GM12878 (cell line): ENCODE results near the gene EPGN. TPM values are rescaled to one million over a fixed set of nuclear protein-coding genes. Genes with fewer than 3 reads are reported as not detected.

Source experiments
- ATAC-seq: fragments of 200-7000 bp; cut with Tn5 transposase; 3 replicates; pipeline ENCODE4 v1.9.1; 2020; ENCODE audit warnings: mild to moderate bottlenecking, moderate library complexity
- BruUV-seq: library from RNA; stranded (reverse); fragments of 400-500 nt; replicated peaks from 2 replicates; lab custom pipeline; 2021; lab: Mats Ljungman, UMichigan
- CTCF ChIA-PET: fragments of 300-600 bp; sonication (Branson Sonifier 250); formaldehyde crosslinking; extraction: SDS; loops from one replicate; lab custom pipeline; 2021; ENCODE audit warnings: inconsistent platforms; lab: Yijun Ruan, JAX
- POLR2A ChIA-PET: fragments of 350-600 bp; formaldehyde crosslinking; extraction: SDS; loops from one replicate; lab custom pipeline; 2021; ENCODE audit warnings: inconsistent platforms; lab: Charles Lee
- RAD21 ChIA-PET: fragments of 300-600 bp; sonication (Branson Sonifier 250); formaldehyde crosslinking; loops from one replicate; lab custom pipeline; 2023; ENCODE audit warnings: antibody characterized with exemption; ENCODE audit not compliant: unreplicated experiment; lab: Charles Lee
- SMC1A ChIA-PET: fragments of 300-600 bp; sonication (Branson Sonifier 250); formaldehyde crosslinking; loops from one replicate; lab custom pipeline; 2023; ENCODE audit not compliant: unreplicated experiment, uncharacterized antibody; lab: Charles Lee
- DNase-seq: peaks from one replicate; pipeline ENCODE4 v3.0.0-alpha.2; 2011; ENCODE audit warnings: low read depth, low spot score
- FAIRE-seq: peaks from 3 replicates; lab custom pipeline; 2011; peaks lifted over from hg19 to GRCh38; lab: Jason Lieb, UNC
- H2AFZ ChIP-seq: 2 replicates; pipeline ENCODE4 v1.6.0; 2011; ENCODE audit warnings: low read depth, low read length, control low read depth; ENCODE audit not compliant: control insufficient read depth
- H3K27ac ChIP-seq: 2 replicates; pipeline ENCODE4 v1.5.1; 2011; ENCODE audit warnings: control low read depth; ENCODE audit not compliant: control insufficient read depth, insufficient read depth
- H3K27me3 ChIP-seq, 2 experiments: replicated peaks in 1 of 2; 2 replicates each; pipeline versions ENCODE4 v1.6.0 to v1.6.1; 2011; ENCODE audit warnings: low read length in 1 of 2; ENCODE audit not compliant: control insufficient read depth in 2 of 2, insufficient read depth in 2 of 2
- H3K36me3 ChIP-seq, 2 experiments: 2 replicates each; pipeline ENCODE4 v1.5.1; 2011; ENCODE audit warnings: low read length in 1 of 2; ENCODE audit not compliant: control insufficient read depth in 2 of 2, insufficient read depth in 2 of 2
- H3K4me1 ChIP-seq: 2 replicates; pipeline ENCODE4 v1.6.1; 2011; ENCODE audit warnings: mild to moderate bottlenecking, low read length, moderate library complexity, mixed read lengths; ENCODE audit not compliant: control insufficient read depth, insufficient read depth
- H3K4me2 ChIP-seq: 2 replicates; pipeline ENCODE4 v1.6.0; 2011; ENCODE audit warnings: control low read depth; ENCODE audit not compliant: control insufficient read depth, insufficient read depth
- H3K4me3 ChIP-seq: fragments of 200-600 bp; sonication (generic); 2 replicates; pipeline ENCODE4 v1.5.1; 2016
- H3K79me2 ChIP-seq: 2 replicates; pipeline ENCODE4 v1.6.0; 2011; ENCODE audit warnings: low read length; ENCODE audit not compliant: control insufficient read depth, insufficient read depth
- H3K9ac ChIP-seq: 2 replicates; pipeline ENCODE4 v1.8.0; 2011; ENCODE audit warnings: low read length, control low read depth, mixed read lengths; ENCODE audit not compliant: control insufficient read depth, insufficient read depth
- H3K9me3 ChIP-seq: replicated peaks from 3 replicates; pipeline ENCODE4 v1.5.1; 2011; ENCODE audit warnings: mild to moderate bottlenecking, low read length; ENCODE audit not compliant: control insufficient read depth, insufficient read depth
- H4K20me1 ChIP-seq: 2 replicates; pipeline ENCODE4 v1.6.0; 2011; ENCODE audit not compliant: control insufficient read depth, insufficient read depth
- CBFB ChIP-seq: IDR thresholded peaks from 2 replicates; pipeline ENCODE4 v1.6.1; 2016; ENCODE audit warnings: antibody characterized with exemption, low read depth
- CBX3 ChIP-seq: fragments of 200-600 bp; sonication (generic); IDR thresholded peaks from 2 replicates; pipeline ENCODE4 v1.6.1; 2016; ENCODE audit warnings: low read depth, borderline replicate concordance
- CREB1 ChIP-seq: IDR thresholded peaks from 2 replicates; pipeline ENCODE4 v1.6.1; 2012; ENCODE audit warnings: low read depth, mild to moderate bottlenecking, inconsistent platforms
- EED ChIP-seq: sonication (generic); IDR thresholded peaks from 2 replicates; pipeline ENCODE4 v1.6.1; 2016; ENCODE audit warnings: antibody characterized with exemption, low read depth
- ESRRA ChIP-seq: IDR thresholded peaks from 2 replicates; pipeline ENCODE4 v1.6.1; 2012; ENCODE audit warnings: mild to moderate bottlenecking, low read length, improper control_type of control experiment
- HDAC6 ChIP-seq: fragments of 200-600 bp; sonication (generic); IDR thresholded peaks from one replicate; pipeline ENCODE4 v1.8.0; 2017; ENCODE audit warnings: antibody characterized with exemption; ENCODE audit not compliant: unreplicated experiment
- IKZF1 ChIP-seq: fragments of 450-650 bp; conservative IDR thresholded peaks from 2 replicates; pipeline ENCODE4 v1.6.1; 2017; ENCODE audit warnings: antibody characterized with exemption, mild to moderate bottlenecking
- IKZF2 ChIP-seq, 2 experiments: fragments of 450-650 bp; IDR thresholded peaks; 2 replicates each; pipeline ENCODE4 v1.6.1; 2017; ENCODE audit warnings: mild to moderate bottlenecking in 2 of 2, moderate library complexity in 2 of 2
- JUNB ChIP-seq: IDR thresholded peaks from 2 replicates; pipeline ENCODE4 v1.6.1; 2016; ENCODE audit warnings: antibody characterized with exemption, mild to moderate bottlenecking
- KDM1A ChIP-seq: fragments of 200-600 bp; sonication (generic); IDR thresholded peaks from 2 replicates; pipeline ENCODE4 v1.6.1; 2016; ENCODE audit warnings: borderline replicate concordance
- NRF1 ChIP-seq: conservative IDR thresholded peaks from 2 replicates; pipeline ENCODE4 v1.6.1; 2011; ENCODE audit warnings: mild to moderate bottlenecking, low read depth, low read length, improper control_type of control experiment
- POLR2A ChIP-seq: IDR thresholded peaks from 2 replicates; pipeline ENCODE4 v1.6.1; 2011; ENCODE audit warnings: low read depth, mild to moderate bottlenecking, low read length
- RAD21 ChIP-seq: IDR thresholded peaks from 2 replicates; pipeline ENCODE4 v1.6.1; 2011; ENCODE audit warnings: mild to moderate bottlenecking, low read depth, low read length, moderate library complexity; ENCODE audit not compliant: insufficient read depth
- RUNX3 ChIP-seq: IDR thresholded peaks from 2 replicates; pipeline ENCODE4 v1.6.1; 2012; ENCODE audit warnings: low read length, inconsistent platforms
- SUZ12 ChIP-seq: fragments of 200-600 bp; sonication (generic); IDR thresholded peaks from one replicate; pipeline ENCODE4 v1.6.1; 2018; ENCODE audit warnings: antibody characterized with exemption, mild to moderate bottlenecking; ENCODE audit not compliant: unreplicated experiment
- WGBS: methylation state at CpG from one replicate; pipeline ENCODE4 v1.1.6; 2016; ENCODE audit warnings: low lambda C conversion rate; ENCODE audit not compliant: insufficient replicate concordance, insufficient coverage; ENCODE audit errors: missing lambda C conversion rate; 5-methylcytosine and 5-hydroxymethylcytosine counted together
- in situ Hi-C: fragments of 300-500 bp; cut with MboI; formaldehyde crosslinking; loops from 9 replicates; pipeline ENCODE4 v1.14.3; 2018; ENCODE audit warnings: mixed read lengths
- intact Hi-C: fragments of 100-400 bp; cut with micrococcal nuclease; formaldehyde crosslinking; loops from one replicate; pipeline ENCODE4 v1.14.2; 2022; ENCODE audit not compliant: unreplicated experiment
- polyA plus RNA-seq, 11 experiments: library from polyadenylated mRNA; depleted of rRNA in 4 of 11; unstranded in 6 of 11; stranded (reverse) in 5 of 11; fragments of >200 nt; fragmentation: Nextera tagmentation in 4 of 11; fragmentation: Illumina TruSeq in 1 of 11; extraction: Ambion mirVana in 4 of 11; extraction: Trizol in 1 of 11; gene quantifications; 1 replicate in 1 of 11; 2 replicates in 10 of 11; pipeline versions ENCODE4 v1.2.1 to v1.2.3, GENCODE V29; 2011 to 2016; ENCODE audit warnings: inconsistent platforms in 2 of 11, missing spikeins in 2 of 11, low read depth in 1 of 11
- total RNA-seq, 4 experiments: library from RNA; depleted of rRNA in 3 of 4; stranded (reverse); fragments of >200 nt in 3 of 4; fragmentation: Illumina TruSeq in 1 of 4; extraction: Trizol in 1 of 4; gene quantifications; 2 replicates each; pipeline versions ENCODE4 v1.2.1 to v1.2.3, GENCODE V29; 2013 to 2021
- TF ChIP-seq, protein P1 (sequence below): fragments of 450-650 bp; IDR thresholded peaks from 2 replicates; pipeline ENCODE4 v1.6.1; 2018; ENCODE audit warnings: mild to moderate bottlenecking, low read depth, moderate library complexity; ENCODE audit not compliant: partially characterized antibody
- TF ChIP-seq, protein P2 (sequence below): fragments of 450-650 bp; IDR thresholded peaks from 2 replicates; pipeline ENCODE4 v1.6.1; 2017; ENCODE audit warnings: antibody characterized with exemption, mild to moderate bottlenecking, moderate library complexity
- TF ChIP-seq, protein P3 (sequence below): fragments of 450-650 bp; IDR thresholded peaks from 2 replicates; pipeline ENCODE4 v1.6.1; 2016; ENCODE audit warnings: mild to moderate bottlenecking

EPGN gene
- total and polyA plus RNA-seq, 10 of the 15 experiments (the other 5 are each of a cell fraction or from before 2014, with no cell fraction given): 0.06 to 0.54 (median 0.28) TPM; not detected in 6

DNA sequence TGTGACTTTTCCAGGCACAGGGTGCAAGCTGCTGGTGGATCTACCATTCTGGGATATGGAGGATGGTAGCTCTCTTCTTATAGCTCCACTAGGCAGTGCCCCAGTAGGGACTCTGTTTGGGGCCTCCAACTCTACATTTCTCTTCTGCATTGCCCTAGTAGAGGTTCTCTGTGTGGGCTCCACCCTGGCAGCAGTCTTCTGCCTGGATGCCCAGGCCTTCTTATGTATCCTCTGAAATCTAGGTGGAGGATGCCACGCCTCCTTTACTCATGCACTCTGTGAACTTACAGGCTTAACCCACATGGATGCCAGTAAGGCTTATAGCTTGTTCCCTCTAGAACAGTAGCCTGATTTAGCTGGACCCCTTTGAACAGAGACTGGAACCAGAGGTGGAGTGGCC, 35.8 kb downstream of the EPGN start:
- no peaks in the 10 kb centered on the region for H3K79me2 ChIP-seq
- no peaks in the 10 kb centered on the region for H3K36me3 ChIP-seq
- RAD21 ChIA-PET: no interaction called here
- no peaks in the 10 kb centered on the region for H3K4me1 ChIP-seq
- WGBS: 0% methylated on average over 1 of the region's 1 CpG
- FAIRE-seq (no peak), DNase-seq (no peak), ATAC-seq (no peak)
- no peak overlapping the region for H2AFZ ChIP-seq
- no peak overlapping the region for H3K4me2 ChIP-seq
- no peak overlapping the region for H3K9ac ChIP-seq
- intact Hi-C loops: no loop called here
- SMC1A ChIA-PET: no interaction called here
- peaks cover 5% of the 10 kb centered on the region; the same call in 2 of the 3 replicates for H3K9me3 ChIP-seq
- no peak overlapping the region for H3K4me3 ChIP-seq
- no peak overlapping the region for H3K27ac ChIP-seq
- POLR2A ChIA-PET: no interaction called here
- in situ Hi-C loops: no loop called here
- no TSS peak for BruUV-seq
- H3K27me3 ChIP-seq: no peaks in the 10 kb centered on the region
- no peaks in the 10 kb centered on the region for H4K20me1 ChIP-seq
- CTCF ChIA-PET: no interaction called here
- TF ChIP-seq RAD21 (no peak), HDAC6 (no peak), CBFB (no peak), IKZF1 (no peak), CBX3 (no peak), CREB1 (no peak), JUNB (no peak), SUZ12 (no peak), KDM1A (no peak), IKZF2 (IDR thresholded peaks at IDR 0.05) (no peak), RUNX3 (no peak), EED (no peak), POLR2A (no peak), ESRRA (no peak), NRF1 (no peak)
- TF ChIP-seq, protein P1, sequence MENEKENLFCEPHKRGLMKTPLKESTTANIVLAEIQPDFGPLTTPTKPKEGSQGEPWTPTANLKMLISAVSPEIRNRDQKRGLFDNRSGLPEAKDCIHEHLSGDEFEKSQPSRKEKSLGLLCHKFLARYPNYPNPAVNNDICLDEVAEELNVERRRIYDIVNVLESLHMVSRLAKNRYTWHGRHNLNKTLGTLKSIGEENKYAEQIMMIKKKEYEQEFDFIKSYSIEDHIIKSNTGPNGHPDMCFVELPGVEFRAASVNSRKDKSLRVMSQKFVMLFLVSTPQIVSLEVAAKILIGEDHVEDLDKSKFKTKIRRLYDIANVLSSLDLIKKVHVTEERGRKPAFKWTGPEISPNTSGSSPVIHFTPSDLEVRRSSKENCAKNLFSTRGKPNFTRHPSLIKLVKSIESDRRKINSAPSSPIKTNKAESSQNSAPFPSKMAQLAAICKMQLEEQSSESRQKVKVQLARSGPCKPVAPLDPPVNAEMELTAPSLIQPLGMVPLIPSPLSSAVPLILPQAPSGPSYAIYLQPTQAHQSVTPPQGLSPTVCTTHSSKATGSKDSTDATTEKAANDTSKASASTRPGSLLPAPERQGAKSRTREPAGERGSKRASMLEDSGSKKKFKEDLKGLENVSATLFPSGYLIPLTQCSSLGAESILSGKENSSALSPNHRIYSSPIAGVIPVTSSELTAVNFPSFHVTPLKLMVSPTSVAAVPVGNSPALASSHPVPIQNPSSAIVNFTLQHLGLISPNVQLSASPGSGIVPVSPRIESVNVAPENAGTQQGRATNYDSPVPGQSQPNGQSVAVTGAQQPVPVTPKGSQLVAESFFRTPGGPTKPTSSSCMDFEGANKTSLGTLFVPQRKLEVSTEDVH: no peak
- TF ChIP-seq, protein P2, sequence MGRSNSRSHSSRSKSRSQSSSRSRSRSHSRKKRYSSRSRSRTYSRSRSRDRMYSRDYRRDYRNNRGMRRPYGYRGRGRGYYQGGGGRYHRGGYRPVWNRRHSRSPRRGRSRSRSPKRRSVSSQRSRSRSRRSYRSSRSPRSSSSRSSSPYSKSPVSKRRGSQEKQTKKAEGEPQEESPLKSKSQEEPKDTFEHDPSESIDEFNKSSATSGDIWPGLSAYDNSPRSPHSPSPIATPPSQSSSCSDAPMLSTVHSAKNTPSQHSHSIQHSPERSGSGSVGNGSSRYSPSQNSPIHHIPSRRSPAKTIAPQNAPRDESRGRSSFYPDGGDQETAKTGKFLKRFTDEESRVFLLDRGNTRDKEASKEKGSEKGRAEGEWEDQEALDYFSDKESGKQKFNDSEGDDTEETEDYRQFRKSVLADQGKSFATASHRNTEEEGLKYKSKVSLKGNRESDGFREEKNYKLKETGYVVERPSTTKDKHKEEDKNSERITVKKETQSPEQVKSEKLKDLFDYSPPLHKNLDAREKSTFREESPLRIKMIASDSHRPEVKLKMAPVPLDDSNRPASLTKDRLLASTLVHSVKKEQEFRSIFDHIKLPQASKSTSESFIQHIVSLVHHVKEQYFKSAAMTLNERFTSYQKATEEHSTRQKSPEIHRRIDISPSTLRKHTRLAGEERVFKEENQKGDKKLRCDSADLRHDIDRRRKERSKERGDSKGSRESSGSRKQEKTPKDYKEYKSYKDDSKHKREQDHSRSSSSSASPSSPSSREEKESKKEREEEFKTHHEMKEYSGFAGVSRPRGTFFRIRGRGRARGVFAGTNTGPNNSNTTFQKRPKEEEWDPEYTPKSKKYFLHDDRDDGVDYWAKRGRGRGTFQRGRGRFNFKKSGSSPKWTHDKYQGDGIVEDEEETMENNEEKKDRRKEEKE: no peak
- TF ChIP-seq, protein P3, sequence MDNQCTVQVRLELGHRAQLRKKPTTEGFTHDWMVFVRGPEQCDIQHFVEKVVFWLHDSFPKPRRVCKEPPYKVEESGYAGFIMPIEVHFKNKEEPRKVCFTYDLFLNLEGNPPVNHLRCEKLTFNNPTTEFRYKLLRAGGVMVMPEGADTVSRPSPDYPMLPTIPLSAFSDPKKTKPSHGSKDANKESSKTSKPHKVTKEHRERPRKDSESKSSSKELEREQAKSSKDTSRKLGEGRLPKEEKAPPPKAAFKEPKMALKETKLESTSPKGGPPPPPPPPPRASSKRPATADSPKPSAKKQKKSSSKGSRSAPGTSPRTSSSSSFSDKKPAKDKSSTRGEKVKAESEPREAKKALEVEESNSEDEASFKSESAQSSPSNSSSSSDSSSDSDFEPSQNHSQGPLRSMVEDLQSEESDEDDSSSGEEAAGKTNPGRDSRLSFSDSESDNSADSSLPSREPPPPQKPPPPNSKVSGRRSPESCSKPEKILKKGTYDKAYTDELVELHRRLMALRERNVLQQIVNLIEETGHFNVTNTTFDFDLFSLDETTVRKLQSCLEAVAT: no peak
